GM23338 (cell line): ENCODE data around the gene ABCC5. TPM values are rescaled to one million over a fixed set of nuclear protein-coding genes. Genes with fewer than 3 reads are reported as not detected.
"Not testable (repeated sequence)": the region's sequence is repeated elsewhere in the genome, so short reads cannot be mapped to it uniquely, and the experiment has no call there.

Experiments
- ATAC-seq: fragments of 200-7000 bp; cut with Tn5 transposase; 3 replicates; pipeline ENCODE4 v1.9.1; 2020
- DNase-seq: peaks from one replicate; pipeline ENCODE4 v3.0.0-alpha.2; 2015; ENCODE audit warnings: low spot score
- H2AFZ ChIP-seq: fragments of 200-600 bp; sonication (generic); 2 replicates; pipeline ENCODE4 v1.8.0; 2016; ENCODE audit warnings: antibody characterized with exemption, mild to moderate bottlenecking, moderate library complexity
- H3F3A ChIP-seq: fragments of 200-600 bp; sonication (generic); replicated peaks from 2 replicates; pipeline ENCODE4 v1.8.0; 2017; ENCODE audit warnings: antibody characterized with exemption, mixed run types, low read depth
- H3K27ac ChIP-seq: fragments of 200-600 bp; sonication (generic); 2 replicates; pipeline ENCODE4 v1.6.1; 2016; ENCODE audit warnings: low read depth
- H3K27me3 ChIP-seq: fragments of 200-600 bp; sonication (generic); 2 replicates; pipeline ENCODE4 v1.8.0; 2016; ENCODE audit warnings: mild to moderate bottlenecking, mixed run types, moderate library complexity; ENCODE audit not compliant: insufficient read depth
- H3K36me3 ChIP-seq: fragments of 200-600 bp; sonication (generic); 2 replicates; pipeline ENCODE4 v1.8.0; 2016; ENCODE audit warnings: mild to moderate bottlenecking; ENCODE audit not compliant: insufficient read depth
- H3K4me1 ChIP-seq: fragments of 200-600 bp; sonication (generic); 2 replicates; pipeline ENCODE4 v1.8.0; 2016; ENCODE audit warnings: mild to moderate bottlenecking, moderate library complexity; ENCODE audit not compliant: insufficient read depth
- H3K4me2 ChIP-seq: fragments of 200-600 bp; sonication (generic); 2 replicates; pipeline ENCODE4 v1.7.1; 2017; ENCODE audit warnings: mixed run types
- H3K4me3 ChIP-seq: fragments of 200-600 bp; sonication (generic); 2 replicates; pipeline ENCODE4 v1.6.1; 2016; ENCODE audit warnings: mixed run types
- H3K79me2 ChIP-seq: fragments of 200-600 bp; sonication (generic); replicated peaks from 2 replicates; pipeline ENCODE4 v1.8.0; 2017; ENCODE audit warnings: mild to moderate bottlenecking; ENCODE audit not compliant: insufficient read depth
- H3K9me2 ChIP-seq: fragments of 200-600 bp; sonication (generic); 2 replicates; pipeline ENCODE4 v1.8.0; 2017; ENCODE audit not compliant: insufficient read depth
- H4K20me1 ChIP-seq: fragments of 200-600 bp; sonication (generic); replicated peaks from 2 replicates; pipeline ENCODE4 v1.8.0; 2017; ENCODE audit warnings: mild to moderate bottlenecking; ENCODE audit not compliant: insufficient read depth
- H3K27ac Mint-ChIP-seq: 2 replicates; pipeline ENCODE4 v1.8.0; 2020; ENCODE audit warnings: inconsistent platforms, mild to moderate bottlenecking, moderate library complexity, mixed read lengths
- H3K27me3 Mint-ChIP-seq: 3 replicates; pipeline ENCODE4 v1.8.0; 2022; ENCODE audit warnings: low read depth, mild to moderate bottlenecking, moderate library complexity, mixed read lengths, inconsistent platforms; ENCODE audit not compliant: insufficient read depth, poor library complexity
- H3K36me3 Mint-ChIP-seq: 3 replicates; pipeline ENCODE4 v1.8.0; 2021; ENCODE audit warnings: low read depth, mild to moderate bottlenecking, inconsistent platforms, moderate library complexity, mixed read lengths
- H3K4me1 Mint-ChIP-seq: 3 replicates; pipeline ENCODE4 v1.8.0; 2020; ENCODE audit warnings: mild to moderate bottlenecking, inconsistent platforms, mixed read lengths
- H3K4me3 Mint-ChIP-seq: 3 replicates; pipeline ENCODE4 v1.8.0; 2021; ENCODE audit warnings: moderate library complexity, mild to moderate bottlenecking, inconsistent platforms, mixed read lengths
- H3K9me3 Mint-ChIP-seq: 3 replicates; pipeline ENCODE4 v1.8.0; 2020; ENCODE audit warnings: moderate library complexity, mild to moderate bottlenecking, inconsistent platforms, mixed read lengths
- NANOG ChIP-seq: IDR thresholded peaks from 2 replicates; pipeline ENCODE4 v1.6.1; 2016; ENCODE audit warnings: antibody characterized with exemption, borderline replicate concordance
- STAT1 ChIP-seq: IDR thresholded peaks from one replicate; pipeline ENCODE4 v1.6.1; 2016; ENCODE audit warnings: antibody characterized with exemption; ENCODE audit not compliant: unreplicated experiment
- ZNF114 ChIP-seq: fragments of 250-450 bp; sonication (Bioruptor Pico); IDR thresholded peaks from 2 replicates; pipeline ENCODE4 v1.5.0; 2020; ENCODE audit warnings: mild to moderate bottlenecking, moderate library complexity
- ZNF331 ChIP-seq: fragments of 250-450 bp; sonication (Bioruptor Pico); IDR thresholded peaks from 2 replicates; pipeline ENCODE4 v1.5.0; 2020; ENCODE audit warnings: low read depth, mild to moderate bottlenecking, moderate library complexity
- ZNF462 ChIP-seq: fragments of 250-450 bp; sonication (Bioruptor Pico); IDR thresholded peaks from 2 replicates; pipeline ENCODE4 v1.5.0; 2020; ENCODE audit warnings: mild to moderate bottlenecking, moderate library complexity
- polyA plus RNA-seq: library from polyadenylated mRNA; unstranded; fragments of >200 nt; fragmentation: Nextera tagmentation; extraction: Ambion mirVana; gene quantifications from 2 replicates; pipeline ENCODE4 v1.2.1, GENCODE V29; 2016
- total RNA-seq: library from RNA; depleted of rRNA; stranded (reverse); fragments of >200 nt; shearing (Covaris generic); gene quantifications from 2 replicates; pipeline ENCODE4 v1.2.3, GENCODE V29; 2014
- TF ChIP-seq, protein P1 (sequence below), 2 experiments: fragments of 200-600 bp in 1 of 2; sonication (generic) in 1 of 2; conservative IDR thresholded peaks; 2 replicates each; pipeline versions ENCODE4 v1.5.1 to v1.6.1; 2016 to 2017; ENCODE audit warnings: antibody characterized with exemption in 2 of 2, low read depth in 2 of 2, mild to moderate bottlenecking in 2 of 2, moderate library complexity in 1 of 2
- TF ChIP-seq, protein P2 (sequence below): IDR thresholded peaks from one replicate; pipeline ENCODE4 v1.6.1; 2018; ENCODE audit warnings: antibody characterized with exemption; ENCODE audit not compliant: unreplicated experiment

The ABCC5 gene
- total and polyA plus RNA-seq, 2 experiments from 2014 or later = 14.0 to 39.9 TPM

- TF ChIP-seq, protein P1, sequence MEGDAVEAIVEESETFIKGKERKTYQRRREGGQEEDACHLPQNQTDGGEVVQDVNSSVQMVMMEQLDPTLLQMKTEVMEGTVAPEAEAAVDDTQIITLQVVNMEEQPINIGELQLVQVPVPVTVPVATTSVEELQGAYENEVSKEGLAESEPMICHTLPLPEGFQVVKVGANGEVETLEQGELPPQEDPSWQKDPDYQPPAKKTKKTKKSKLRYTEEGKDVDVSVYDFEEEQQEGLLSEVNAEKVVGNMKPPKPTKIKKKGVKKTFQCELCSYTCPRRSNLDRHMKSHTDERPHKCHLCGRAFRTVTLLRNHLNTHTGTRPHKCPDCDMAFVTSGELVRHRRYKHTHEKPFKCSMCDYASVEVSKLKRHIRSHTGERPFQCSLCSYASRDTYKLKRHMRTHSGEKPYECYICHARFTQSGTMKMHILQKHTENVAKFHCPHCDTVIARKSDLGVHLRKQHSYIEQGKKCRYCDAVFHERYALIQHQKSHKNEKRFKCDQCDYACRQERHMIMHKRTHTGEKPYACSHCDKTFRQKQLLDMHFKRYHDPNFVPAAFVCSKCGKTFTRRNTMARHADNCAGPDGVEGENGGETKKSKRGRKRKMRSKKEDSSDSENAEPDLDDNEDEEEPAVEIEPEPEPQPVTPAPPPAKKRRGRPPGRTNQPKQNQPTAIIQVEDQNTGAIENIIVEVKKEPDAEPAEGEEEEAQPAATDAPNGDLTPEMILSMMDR (conservative IDR thresholded peaks at IDR 0.05; ENCODE audit: low read depth in 2 of 2) = no peak
- no peak for TF ChIP-seq ZNF114
These were observed 9.5 kb downstream of the ABCC5 start (continued) for GRCh38 chr3:184008161-184008560.

- not testable (repeated sequence) for ATAC-seq, H3K27me3 ChIP-seq, H3K36me3 ChIP-seq, H2AFZ ChIP-seq, H3K4me2 ChIP-seq, DNase-seq, H3K4me3 ChIP-seq, H3K4me1 ChIP-seq, H3K9me3 Mint-ChIP-seq, H3F3A ChIP-seq, H4K20me1 ChIP-seq, H3K27me3 Mint-ChIP-seq, H3K4me3 Mint-ChIP-seq, H3K9me2 ChIP-seq
- H3K27ac Mint-ChIP-seq = 0 out of 2 replicates have a peak overlapping the region, but pooled peaks have one; percentile 38
- peaks cover 21% of the 10 kb centered on the region for H3K36me3 Mint-ChIP-seq
- peaks cover 10% of the 10 kb centered on the region; the same call in 2 of the 3 replicates for H3K4me1 Mint-ChIP-seq
- peaks cover 35% of the 10 kb centered on the region for H3K79me2 ChIP-seq
- H3K27ac ChIP-seq = 0 out of 2 replicates have a peak overlapping the region, but pooled peaks have one; percentile 2
These were observed 10.4 kb downstream of the ABCC5 start for GRCh38 chr3:184007143-184007813.

- H3K9me3 Mint-ChIP-seq = no peaks in the 10 kb centered on the region; the same call in 2 of the 3 replicates
- Histone ChIP-seq H3K4me1 (no peaks in the 10 kb centered on the region), H3F3A (no peaks in the 10 kb centered on the region), H3K9me2 (no peaks in the 10 kb centered on the region), H3K4me2 (no peak overlapping the region), H2AFZ (no peak overlapping the region), H3K79me2 (peaks cover 30% of the 10 kb centered on the region), H3K36me3 (peaks cover 4% of the 10 kb centered on the region; the same call in 1 of the 2 replicates), H3K4me3 (no peak overlapping the region), H3K27ac (0 out of 2 replicates have a peak overlapping the region, but pooled peaks have one; percentile 2), H3K27me3 (no peaks in the 10 kb centered on the region), H4K20me1 (peaks cover 10% of the 10 kb centered on the region)
- ATAC-seq (peak; percentile 95), DNase-seq (peak; percentile 53)
- H3K27ac Mint-ChIP-seq = peak overlapping the region; percentile 96
- peaks cover 10% of the 10 kb centered on the region; the same call in 2 of the 3 replicates for H3K4me1 Mint-ChIP-seq
- peaks cover 1% of the 10 kb centered on the region for H3K27me3 Mint-ChIP-seq
- H3K36me3 Mint-ChIP-seq = peaks cover 12% of the 10 kb centered on the region; the same call in 2 of the 3 replicates
- H3K4me3 Mint-ChIP-seq = no peak overlapping the region
- no peak for TF ChIP-seq ZNF462 (CRISPR knock-in tag)
- TF ChIP-seq ZNF331 (CRISPR knock-in tag) = no peak
- TF ChIP-seq STAT1 = no peak
- TF ChIP-seq, protein P2, sequence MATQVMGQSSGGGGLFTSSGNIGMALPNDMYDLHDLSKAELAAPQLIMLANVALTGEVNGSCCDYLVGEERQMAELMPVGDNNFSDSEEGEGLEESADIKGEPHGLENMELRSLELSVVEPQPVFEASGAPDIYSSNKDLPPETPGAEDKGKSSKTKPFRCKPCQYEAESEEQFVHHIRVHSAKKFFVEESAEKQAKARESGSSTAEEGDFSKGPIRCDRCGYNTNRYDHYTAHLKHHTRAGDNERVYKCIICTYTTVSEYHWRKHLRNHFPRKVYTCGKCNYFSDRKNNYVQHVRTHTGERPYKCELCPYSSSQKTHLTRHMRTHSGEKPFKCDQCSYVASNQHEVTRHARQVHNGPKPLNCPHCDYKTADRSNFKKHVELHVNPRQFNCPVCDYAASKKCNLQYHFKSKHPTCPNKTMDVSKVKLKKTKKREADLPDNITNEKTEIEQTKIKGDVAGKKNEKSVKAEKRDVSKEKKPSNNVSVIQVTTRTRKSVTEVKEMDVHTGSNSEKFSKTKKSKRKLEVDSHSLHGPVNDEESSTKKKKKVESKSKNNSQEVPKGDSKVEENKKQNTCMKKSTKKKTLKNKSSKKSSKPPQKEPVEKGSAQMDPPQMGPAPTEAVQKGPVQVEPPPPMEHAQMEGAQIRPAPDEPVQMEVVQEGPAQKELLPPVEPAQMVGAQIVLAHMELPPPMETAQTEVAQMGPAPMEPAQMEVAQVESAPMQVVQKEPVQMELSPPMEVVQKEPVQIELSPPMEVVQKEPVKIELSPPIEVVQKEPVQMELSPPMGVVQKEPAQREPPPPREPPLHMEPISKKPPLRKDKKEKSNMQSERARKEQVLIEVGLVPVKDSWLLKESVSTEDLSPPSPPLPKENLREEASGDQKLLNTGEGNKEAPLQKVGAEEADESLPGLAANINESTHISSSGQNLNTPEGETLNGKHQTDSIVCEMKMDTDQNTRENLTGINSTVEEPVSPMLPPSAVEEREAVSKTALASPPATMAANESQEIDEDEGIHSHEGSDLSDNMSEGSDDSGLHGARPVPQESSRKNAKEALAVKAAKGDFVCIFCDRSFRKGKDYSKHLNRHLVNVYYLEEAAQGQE = no peak
- TF ChIP-seq NANOG = no peak
These were observed 11.7 kb downstream of the ABCC5 start for GRCh38 chr3:184005941-184006507.
